Endothelial cell of coronary artery (primary cell): ENCODE data around the gene ARHGEF39. TPM values are rescaled to one million over a fixed set of nuclear protein-coding genes. Genes with fewer than 3 reads are reported as not detected.

Experiments used
- total RNA-seq: library from RNA; depleted of rRNA; stranded (reverse); fragments of >200 nt; gene quantifications from 2 replicates; pipeline ENCODE4 v1.2.3, GENCODE V29; 2014

Gene ARHGEF39, protein sequence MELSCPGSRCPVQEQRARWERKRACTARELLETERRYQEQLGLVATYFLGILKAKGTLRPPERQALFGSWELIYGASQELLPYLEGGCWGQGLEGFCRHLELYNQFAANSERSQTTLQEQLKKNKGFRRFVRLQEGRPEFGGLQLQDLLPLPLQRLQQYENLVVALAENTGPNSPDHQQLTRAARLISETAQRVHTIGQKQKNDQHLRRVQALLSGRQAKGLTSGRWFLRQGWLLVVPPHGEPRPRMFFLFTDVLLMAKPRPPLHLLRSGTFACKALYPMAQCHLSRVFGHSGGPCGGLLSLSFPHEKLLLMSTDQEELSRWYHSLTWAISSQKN
- total RNA-seq: 0.38 and 0.81 TPM in 2 replicates

DNA sequence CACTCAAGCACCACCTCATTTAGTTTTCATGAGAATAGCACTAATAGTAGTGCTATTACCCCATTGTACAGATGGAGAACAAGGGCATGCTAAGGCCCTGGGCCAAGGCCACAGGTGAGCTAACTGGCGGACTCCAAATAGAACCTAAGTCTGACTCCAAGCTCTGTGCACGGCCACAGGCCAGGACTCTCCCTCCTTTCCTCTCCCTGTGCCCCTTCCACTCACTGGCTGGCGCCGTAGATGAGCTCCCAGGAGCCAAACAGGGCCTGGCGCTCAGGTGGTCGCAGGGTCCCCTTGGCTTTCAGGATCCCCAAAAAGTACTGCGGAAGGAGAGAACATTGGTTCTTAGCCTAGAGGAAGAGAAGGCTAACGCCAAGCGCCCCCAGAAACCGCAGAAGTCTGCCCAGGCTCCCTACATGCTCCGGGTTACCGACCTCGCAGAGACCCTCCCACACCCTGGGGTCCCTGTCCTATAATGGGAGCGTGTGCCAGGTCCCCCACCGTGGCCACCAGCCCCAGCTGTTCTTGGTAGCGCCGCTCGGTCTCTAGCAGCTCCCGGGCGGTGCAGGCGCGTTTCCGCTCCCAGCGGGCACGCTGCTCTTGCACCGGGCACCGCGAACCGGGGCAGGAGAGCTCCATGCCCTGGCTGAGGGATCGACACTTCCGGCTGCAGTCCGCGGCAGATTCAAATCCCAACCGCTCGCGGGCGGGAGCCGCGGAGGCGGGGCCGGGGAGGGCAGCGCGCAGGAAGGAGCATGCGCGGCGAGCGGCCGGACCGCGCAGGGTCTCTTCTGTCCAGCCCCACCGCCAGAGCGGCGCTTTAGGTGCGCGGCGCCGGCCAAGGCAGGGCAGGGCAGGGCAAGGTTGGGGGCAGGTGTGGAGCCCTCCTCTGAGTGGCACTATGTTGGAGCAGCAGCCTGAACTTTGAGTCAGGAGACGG is at the start of gene ARHGEF39:
ARHGEF39 (minus strand) TSS at position 665 of the 940 bp plus-strand sequence; CDS start at position 639, 26 bp downstream.

DNA sequence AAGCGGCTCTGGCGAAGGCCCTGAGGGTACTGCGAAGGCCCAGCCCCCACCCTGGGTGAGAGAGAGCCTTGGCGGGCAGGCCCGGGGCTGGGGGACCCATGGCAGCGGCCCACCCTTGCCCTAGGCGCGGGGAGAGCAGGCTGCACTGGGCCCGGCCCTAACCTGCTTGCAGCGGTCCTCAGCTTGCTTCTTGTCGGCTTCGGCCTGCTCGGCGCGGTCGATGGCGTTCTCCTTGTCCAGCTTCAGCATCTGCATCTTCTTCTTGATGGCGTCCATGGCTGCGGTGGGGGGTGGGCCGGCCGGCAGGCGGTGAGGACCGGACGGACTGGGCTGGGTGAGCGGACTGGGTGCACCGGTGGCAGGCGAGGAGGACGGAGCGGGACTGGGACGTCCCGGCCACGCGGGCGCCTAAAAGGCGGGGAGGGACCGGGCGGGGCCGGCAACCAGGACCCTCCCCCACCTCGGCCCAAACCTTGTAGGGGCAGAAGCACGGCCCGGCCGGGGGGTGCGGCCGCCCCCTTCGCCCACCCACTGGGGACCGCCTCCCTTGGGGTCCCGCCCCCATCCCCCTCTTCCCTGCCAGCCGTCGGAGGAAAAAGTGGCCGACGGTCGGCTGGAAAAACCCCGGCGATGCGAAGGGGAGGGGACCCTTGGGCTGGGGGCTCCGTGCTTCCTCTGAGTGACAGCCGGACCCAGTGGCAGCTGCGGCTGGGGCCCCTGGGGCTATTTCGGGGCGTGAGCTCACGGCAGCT is 24.7 kb upstream of the ARHGEF39 start, which contains the start of gene TPM2:
TPM2 (minus strand) TSS at position 384 of the 752 bp plus-strand sequence; CDS start at position 276, 108 bp downstream.

DNA sequence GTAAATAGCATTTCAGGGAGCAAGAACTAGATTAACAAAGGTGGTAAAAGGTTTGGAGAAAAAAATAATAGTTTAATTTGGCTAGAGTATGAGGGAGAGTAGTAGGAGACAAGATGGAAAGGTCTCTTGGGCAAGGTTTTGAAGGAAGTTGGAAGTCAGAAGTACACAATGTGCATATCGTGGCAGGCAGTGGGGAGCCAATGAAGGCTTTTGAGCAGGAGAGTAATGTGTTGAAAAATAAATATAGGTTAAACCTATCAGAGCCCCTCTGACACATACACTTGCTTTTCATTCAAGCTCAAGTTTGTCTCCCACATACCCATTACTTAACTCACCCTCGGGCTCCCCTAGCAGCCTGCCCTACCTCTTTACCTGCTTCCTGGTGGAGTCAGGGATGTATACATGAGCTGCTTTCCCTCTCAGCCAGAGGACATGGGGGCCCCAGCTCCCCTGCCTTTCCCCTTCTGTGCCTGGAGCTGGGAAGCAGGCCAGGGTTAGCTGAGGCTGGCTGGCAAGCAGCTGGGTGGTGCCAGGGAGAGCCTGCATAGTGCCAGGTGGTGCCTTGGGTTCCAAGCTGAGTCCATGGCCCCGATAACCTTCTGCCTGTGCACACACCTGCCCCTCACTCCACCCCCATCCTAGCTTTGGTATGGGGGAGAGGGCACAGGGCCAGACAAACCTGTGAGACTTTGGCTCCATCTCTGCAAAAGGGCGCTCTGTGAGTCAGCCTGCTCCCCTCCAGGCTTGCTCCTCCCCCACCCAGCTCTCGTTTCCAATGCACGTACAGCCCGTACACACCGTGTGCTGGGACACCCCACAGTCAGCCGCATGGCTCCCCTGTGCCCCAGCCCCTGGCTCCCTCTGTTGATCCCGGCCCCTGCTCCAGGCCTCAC is 8.4 kb upstream of the ARHGEF39 start, which contains the start of gene CA9:
CA9 (plus strand) TSS at position 797 of the 893 bp plus-strand sequence; CDS start at position 829, 32 bp downstream.

DNA sequence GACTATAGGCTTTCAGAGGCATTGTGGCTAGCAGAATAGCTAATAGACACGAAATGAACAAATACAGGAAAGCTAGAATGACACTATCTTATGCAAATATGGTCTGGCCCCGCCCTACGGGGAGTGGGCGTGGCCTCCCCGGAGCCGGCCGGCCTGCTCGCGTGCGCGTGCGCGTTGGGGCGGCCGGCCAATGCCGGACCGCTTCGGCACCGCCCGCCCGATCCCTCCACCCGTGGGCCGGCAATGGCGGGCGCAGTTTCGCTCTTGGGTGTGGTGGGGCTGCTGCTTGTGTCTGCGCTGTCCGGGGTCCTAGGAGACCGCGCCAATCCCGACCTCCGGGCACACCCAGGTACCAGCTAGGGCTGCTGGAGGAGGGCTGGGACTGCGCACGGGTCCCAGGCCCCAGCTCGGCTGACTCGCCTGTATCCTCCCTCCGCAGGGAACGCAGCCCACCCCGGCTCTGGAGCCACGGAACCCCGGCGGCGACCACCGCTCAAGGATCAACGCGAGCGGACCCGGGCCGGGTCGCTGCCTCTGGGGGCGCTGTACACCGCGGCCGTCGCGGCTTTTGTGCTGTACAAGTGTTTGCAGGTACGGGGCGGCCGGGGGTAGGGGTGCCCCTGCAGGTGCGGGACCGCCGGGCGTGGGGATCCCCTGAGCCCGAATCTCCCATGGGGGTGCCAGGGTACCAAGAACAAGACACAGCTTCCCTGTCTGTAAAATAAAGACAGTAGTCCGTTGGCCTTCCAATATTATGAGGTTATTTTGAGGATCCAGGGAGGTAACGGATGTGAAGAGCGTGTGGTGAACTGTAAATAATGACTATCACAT is 6.6 kb downstream of the ARHGEF39 start, which contains the start of gene CCDC107:
CCDC107 (plus strand) TSS at position 156 of the 831 bp plus-strand sequence; CDS start at position 244, 88 bp downstream.

DNA sequence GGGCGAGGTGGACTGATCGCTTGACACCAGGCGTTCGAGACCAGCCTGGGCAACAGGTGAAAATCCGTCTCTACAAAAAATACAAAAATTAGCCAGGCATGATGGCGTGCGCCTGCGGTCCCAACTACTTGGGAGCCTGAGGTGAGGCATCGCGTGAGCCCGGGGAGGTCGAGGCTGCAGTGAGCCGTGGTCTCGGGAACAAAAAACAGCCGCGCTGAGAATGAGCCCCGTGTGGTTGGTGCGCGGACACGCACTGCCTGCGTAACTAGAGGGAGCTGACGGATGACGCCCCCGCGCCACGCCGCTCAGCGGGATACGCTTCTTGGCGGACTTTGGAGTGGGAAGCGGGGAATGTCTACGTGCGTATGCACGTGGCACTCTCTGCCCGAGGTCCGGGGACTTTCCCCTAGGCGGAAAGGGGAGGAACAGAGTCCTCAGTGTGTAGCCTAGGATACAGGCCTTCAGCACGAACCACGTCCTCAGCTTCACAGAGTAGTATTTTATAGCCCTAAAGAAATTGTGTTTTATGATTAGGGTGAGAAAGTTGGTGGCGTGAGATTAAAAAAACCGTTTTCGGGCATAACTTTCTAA is 7.4 kb downstream of the ARHGEF39 start, which contains the start of gene RMRP:
RMRP (minus strand) TSS at position 474 of the 591 bp plus-strand sequence.

DNA sequence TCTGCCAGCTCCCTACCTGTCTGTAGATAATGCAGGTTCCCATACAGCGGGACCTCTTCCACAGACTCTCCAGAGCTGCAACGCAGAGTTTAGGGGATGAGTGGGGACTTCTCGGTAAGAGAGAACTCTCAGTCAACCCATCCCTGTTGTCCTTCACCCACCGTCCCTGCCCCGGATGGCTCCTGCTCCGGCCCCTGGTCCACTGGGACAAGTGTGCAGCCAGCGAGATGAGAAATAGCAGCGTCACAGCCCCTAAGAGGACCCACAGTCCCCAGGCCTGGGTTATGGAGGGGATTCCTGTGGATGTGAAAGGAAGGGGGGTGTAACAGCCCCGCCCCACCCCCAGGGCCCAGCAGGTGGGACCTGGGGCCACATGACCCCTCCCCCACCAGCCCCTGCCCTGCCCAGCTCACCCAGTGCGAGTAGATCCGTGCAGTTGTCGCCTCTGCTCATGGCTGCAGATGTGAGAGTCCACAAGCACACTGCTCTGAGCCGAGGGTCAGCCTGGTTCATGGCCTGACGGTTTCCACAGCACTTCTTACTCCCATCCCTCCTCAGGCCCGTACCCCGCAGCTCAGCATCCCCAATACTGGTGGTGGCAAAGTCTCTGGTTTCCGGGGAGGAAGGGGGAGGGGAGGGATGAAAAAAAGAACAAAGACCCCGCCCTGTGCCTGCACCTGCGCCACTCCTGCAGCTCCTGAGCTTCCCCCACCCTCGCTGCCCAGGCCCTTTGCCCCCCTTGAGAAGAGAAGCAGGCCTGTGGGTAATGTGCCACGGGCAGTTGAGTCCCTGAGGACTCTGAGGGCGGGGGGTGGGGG is 14.4 kb downstream of the ARHGEF39 start, which contains the start of gene SIT1:
SIT1 (minus strand) TSS at position 591 of the 818 bp plus-strand sequence; CDS start at position 513, 78 bp downstream.

DNA sequence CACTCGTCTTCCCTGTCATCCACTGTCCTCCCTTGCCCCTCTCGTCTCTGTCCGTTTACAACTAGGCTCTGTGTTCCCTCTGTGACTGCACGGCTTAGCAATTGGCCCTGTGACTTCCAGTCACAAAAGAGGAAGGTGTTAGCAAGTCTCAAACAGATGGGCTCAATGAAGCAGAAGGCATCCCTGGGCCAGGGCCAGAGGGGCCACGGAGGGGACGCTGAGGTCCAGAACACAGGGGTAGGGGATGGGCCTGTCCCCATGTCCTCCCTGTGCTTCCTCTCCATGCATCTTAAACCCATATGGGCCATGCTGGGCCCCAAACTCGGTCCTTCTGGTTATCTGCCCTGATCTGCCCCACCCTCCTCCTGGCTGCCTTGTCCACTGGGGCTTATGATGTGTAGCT is 46.7 kb downstream of the ARHGEF39 start, which contains the start of gene CD72:
CD72 (minus strand) TSS at position 89 of the 403 bp plus-strand sequence. CDS start 110 bp downstream, outside the sequence.

Other genes with a start within 250 kb of the ARHGEF39 start
- 10.3 and 19.7 TPM in 2 replicates for gene RUSC2, start 175.1 kb downstream of the ARHGEF39 start, total RNA-seq
- 4.0 and 8.4 TPM in 2 replicates for gene TESK1, start 59.9 kb downstream of the ARHGEF39 start, total RNA-seq
- not detected in 2 replicates for gene CD72, start 46.8 kb downstream of the ARHGEF39 start, total RNA-seq
- gene SIT1, start 14.3 kb downstream of the ARHGEF39 start, total RNA-seq: not detected in 2 replicates
- gene RMRP, start 7.2 kb downstream of the ARHGEF39 start, total RNA-seq: 34,663 and 71,197 TPM in 2 replicates
- 8.9 and 13.7 TPM in 2 replicates for gene CCDC107, start 6.9 kb downstream of the ARHGEF39 start, total RNA-seq
- gene CA9, start 8.7 kb upstream of the ARHGEF39 start, total RNA-seq: 0.19 TPM in 1 of 2 replicates, not detected in the other
- gene TPM2, start 24.7 kb upstream of the ARHGEF39 start, total RNA-seq: 316 and 644 TPM in 2 replicates
- 315 and 441 TPM in 2 replicates for gene TLN1, start 67.0 kb upstream of the ARHGEF39 start, total RNA-seq
- 51.5 and 52.2 TPM in 2 replicates for gene CREB3, start 67.5 kb upstream of the ARHGEF39 start, total RNA-seq
- 63.2 and 65.8 TPM in 2 replicates for gene GBA2, start 84.0 kb upstream of the ARHGEF39 start, total RNA-seq
- gene RGP1, start 84.1 kb upstream of the ARHGEF39 start, total RNA-seq: 8.5 and 10.8 TPM in 2 replicates
- 6.5 and 13.3 TPM in 2 replicates for gene MSMP, start 89.1 kb upstream of the ARHGEF39 start, total RNA-seq
- 6.2 and 14.1 TPM in 2 replicates for gene NPR2, start 126.4 kb upstream of the ARHGEF39 start, total RNA-seq
- 0.19 and 0.27 TPM in 2 replicates for gene SPAG8, start 147.1 kb upstream of the ARHGEF39 start, total RNA-seq
- gene HINT2, start 149.8 kb upstream of the ARHGEF39 start, total RNA-seq: 18.4 and 21.7 TPM in 2 replicates
- gene FAM221B, start 163.5 kb upstream of the ARHGEF39 start, total RNA-seq: not detected in 2 replicates
- gene TMEM8B, start 164.0 kb upstream of the ARHGEF39 start, total RNA-seq: 0.09 and 1.1 TPM in 2 replicates
- gene OR13J1, start 205.2 kb upstream of the ARHGEF39 start, total RNA-seq: not detected in 2 replicates
- 0.56 and 3.7 TPM in 2 replicates for gene HRCT1, start 241.0 kb upstream of the ARHGEF39 start, total RNA-seq
- gene SPAAR, start 244.3 kb upstream of the ARHGEF39 start, total RNA-seq: 10.4 and 12.7 TPM in 2 replicates